PFSK-1 (cell line): ENCODE results near the gene TSEN15.

ENCODE experiments used
- FOXP2 ChIP-seq: optimal IDR thresholded peaks from 2 replicates; pipeline ENCODE3; 2011; ENCODE audit warnings: borderline replicate concordance, control low read depth, inconsistent platforms; ENCODE audit not compliant: insufficient read depth; ENCODE audit errors: extremely low read length, extremely low read depth
- POLR2AphosphoS5 ChIP-seq: IDR thresholded peaks from 2 replicates; pipeline ENCODE4 v1.6.1; 2012; ENCODE audit warnings: low read depth, mild to moderate bottlenecking, control low read depth, low read length, moderate library complexity
- SIN3A ChIP-seq: IDR thresholded peaks from 2 replicates; pipeline ENCODE4 v1.6.1; 2012; ENCODE audit warnings: mild to moderate bottlenecking, low read length, moderate library complexity, borderline replicate concordance; ENCODE audit not compliant: insufficient read depth
- TAF1 ChIP-seq: IDR thresholded peaks from 2 replicates; pipeline ENCODE4 v1.6.1; 2012; ENCODE audit warnings: low read length, control low read depth, borderline replicate concordance; ENCODE audit not compliant: insufficient read depth
- TF ChIP-seq, protein P1 (sequence below), 2 experiments: IDR thresholded peaks; 2 replicates each; pipeline versions ENCODE4 v1.6.1 to v1.8.0; 2011 to 2012; ENCODE audit warnings: low read depth in 2 of 2, low read length in 2 of 2, control low read depth in 1 of 2, inconsistent platforms in 1 of 2, mild to moderate bottlenecking in 1 of 2, moderate library complexity in 1 of 2; ENCODE audit not compliant: insufficient read depth in 1 of 2

TSEN15 gene

DNA sequence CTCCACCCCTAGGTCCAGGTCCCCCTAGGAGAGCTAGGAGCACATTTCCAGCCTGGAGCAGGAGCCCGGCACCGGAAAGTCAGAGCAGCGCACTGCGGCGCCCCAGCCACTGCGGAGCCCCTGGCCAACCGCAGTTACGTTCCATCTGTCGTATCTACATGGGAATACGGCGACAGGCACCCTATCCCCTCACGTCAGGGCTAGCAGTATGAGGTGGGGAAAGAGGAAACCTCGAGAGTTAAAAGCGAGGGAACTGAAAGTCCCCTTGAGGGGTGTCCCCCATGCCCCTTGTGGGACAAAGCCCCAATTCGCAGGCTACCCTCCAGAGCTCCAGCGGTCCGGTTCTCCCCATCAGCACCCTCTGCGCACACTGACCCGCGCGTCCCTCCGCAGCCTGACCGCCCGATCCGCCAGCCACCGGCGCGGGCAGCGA is 15.0 kb upstream of the TSEN15 start:
- TF ChIP-seq, protein P1, sequence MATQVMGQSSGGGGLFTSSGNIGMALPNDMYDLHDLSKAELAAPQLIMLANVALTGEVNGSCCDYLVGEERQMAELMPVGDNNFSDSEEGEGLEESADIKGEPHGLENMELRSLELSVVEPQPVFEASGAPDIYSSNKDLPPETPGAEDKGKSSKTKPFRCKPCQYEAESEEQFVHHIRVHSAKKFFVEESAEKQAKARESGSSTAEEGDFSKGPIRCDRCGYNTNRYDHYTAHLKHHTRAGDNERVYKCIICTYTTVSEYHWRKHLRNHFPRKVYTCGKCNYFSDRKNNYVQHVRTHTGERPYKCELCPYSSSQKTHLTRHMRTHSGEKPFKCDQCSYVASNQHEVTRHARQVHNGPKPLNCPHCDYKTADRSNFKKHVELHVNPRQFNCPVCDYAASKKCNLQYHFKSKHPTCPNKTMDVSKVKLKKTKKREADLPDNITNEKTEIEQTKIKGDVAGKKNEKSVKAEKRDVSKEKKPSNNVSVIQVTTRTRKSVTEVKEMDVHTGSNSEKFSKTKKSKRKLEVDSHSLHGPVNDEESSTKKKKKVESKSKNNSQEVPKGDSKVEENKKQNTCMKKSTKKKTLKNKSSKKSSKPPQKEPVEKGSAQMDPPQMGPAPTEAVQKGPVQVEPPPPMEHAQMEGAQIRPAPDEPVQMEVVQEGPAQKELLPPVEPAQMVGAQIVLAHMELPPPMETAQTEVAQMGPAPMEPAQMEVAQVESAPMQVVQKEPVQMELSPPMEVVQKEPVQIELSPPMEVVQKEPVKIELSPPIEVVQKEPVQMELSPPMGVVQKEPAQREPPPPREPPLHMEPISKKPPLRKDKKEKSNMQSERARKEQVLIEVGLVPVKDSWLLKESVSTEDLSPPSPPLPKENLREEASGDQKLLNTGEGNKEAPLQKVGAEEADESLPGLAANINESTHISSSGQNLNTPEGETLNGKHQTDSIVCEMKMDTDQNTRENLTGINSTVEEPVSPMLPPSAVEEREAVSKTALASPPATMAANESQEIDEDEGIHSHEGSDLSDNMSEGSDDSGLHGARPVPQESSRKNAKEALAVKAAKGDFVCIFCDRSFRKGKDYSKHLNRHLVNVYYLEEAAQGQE (IDR thresholded peaks at IDR 0.05; ENCODE audit: insufficient read depth in 1 of 2, low read depth in 2 of 2, low read length in 2 of 2) = no peak
- TF ChIP-seq POLR2AphosphoS5 (no peak), TAF1 (no peak), SIN3A (no peak), FOXP2 (no peak)

DNA sequence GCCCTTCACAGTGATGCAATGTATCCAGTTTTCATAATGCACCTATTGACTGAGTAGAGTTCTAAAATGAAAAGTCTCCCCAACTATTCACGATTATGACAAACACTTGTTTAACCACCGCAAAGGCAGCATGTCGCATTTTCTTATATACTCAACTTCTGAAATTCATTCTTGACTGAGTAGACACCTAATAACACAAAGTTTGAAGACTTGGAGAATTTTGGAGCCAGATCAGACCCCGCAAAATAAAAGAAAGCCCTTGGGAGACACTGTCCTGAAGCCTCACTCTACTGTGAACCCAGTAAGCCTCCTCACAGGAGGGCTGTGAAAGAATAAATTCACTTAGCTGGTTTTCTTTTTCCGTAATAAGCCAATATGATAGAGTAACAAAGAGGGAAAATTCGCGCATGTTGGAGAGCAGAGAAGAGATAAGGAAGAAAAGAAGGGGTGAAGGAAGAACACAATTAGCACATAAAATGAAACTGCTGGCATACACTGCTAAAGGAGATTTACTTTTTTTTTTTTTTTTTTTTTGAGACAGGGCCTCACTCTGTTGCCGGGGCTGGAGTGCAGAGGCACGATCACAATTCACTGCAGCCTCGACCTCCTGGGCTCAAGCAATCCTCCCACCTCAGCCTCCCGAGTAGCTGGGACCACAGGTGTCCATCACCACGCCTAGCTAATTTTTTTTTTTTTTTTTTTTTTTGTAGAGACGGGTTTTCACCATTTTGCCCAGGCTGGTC is 13.5 kb upstream of the TSEN15 start:
- TF ChIP-seq, protein P1 (IDR thresholded peaks at IDR 0.05; ENCODE audit: insufficient read depth in 1 of 2, low read depth in 2 of 2, low read length in 2 of 2) = no peak
- no peak for TF ChIP-seq POLR2AphosphoS5
- TF ChIP-seq SIN3A = no peak
- TF ChIP-seq TAF1 = no peak
- no peak for TF ChIP-seq FOXP2

DNA sequence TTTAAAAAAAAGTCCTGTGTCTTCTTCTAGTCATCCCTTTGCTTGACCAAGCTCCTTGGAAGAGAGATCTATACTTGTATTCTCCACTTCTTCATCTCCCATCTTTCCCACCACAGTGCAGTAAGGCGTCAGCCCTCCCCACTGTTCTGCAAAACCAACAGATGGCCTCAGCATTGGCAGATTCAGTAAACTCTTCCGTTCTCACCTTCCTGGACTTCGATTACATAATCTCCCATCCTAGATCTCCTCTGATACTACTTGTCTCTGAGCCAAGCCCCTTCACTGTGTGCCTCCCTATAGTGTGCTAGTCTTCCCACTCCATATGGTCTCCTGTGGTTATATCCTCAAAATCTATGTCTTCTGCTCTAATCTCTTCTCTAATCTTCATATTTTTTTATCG is 12.4 kb upstream of the TSEN15 start:
- TF ChIP-seq SIN3A = no peak
- TF ChIP-seq TAF1 = no peak
- TF ChIP-seq, protein P1 (IDR thresholded peaks at IDR 0.05; ENCODE audit: insufficient read depth in 1 of 2, low read depth in 2 of 2, low read length in 2 of 2) = no peak
- no peak for TF ChIP-seq POLR2AphosphoS5
- no peak for TF ChIP-seq FOXP2

DNA sequence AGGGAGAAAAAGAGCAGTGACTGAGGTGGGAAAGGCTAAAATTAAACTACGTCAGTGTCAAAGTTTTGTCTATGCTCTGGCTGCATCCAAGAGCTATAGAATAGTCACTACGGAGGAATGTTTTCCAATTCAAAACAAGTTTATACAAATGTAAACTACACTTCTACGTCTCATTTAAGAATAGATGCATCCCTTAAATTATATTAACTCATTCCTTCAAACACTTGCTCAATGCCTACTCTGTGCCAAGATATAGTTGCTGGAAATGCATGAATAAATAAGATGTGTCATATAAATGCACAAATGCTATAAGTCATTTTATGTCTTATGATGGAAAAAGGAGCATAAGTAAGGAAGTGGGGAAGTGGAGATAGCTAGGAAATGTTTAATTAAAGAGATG is 9.8 kb upstream of the TSEN15 start:
- no peak for TF ChIP-seq SIN3A
- no peak for TF ChIP-seq FOXP2
- no peak for TF ChIP-seq POLR2AphosphoS5
- TF ChIP-seq, protein P1 (IDR thresholded peaks at IDR 0.05; ENCODE audit: insufficient read depth in 1 of 2, low read depth in 2 of 2, low read length in 2 of 2) = no peak
- TF ChIP-seq TAF1 = no peak
